Esophagus (tissue), 2 donors: Measurements from ENCODE around the gene OPCML. TPM values are rescaled to one million over a fixed set of nuclear protein-coding genes. Genes with fewer than 3 reads are reported as not detected.

Source experiments
- H3K27ac ChIP-seq, 2 donors: one replicate each; pipeline ENCODE4 v1.5.1; 2013; ENCODE audit warnings: low read depth in 2 of 2, mild to moderate bottlenecking in 2 of 2, inconsistent platforms in 1 of 2, low read length in 1 of 2, moderate library complexity in 1 of 2
- H3K27me3 ChIP-seq, 2 donors: one replicate each; pipeline ENCODE4 v1.6.1; 2013; ENCODE audit warnings: low read length in 2 of 2, control low read depth in 1 of 2, mild to moderate bottlenecking in 1 of 2; ENCODE audit not compliant: insufficient read depth in 2 of 2, control insufficient read depth in 1 of 2
- H3K36me3 ChIP-seq, 2 donors: one replicate each; pipeline ENCODE4 v1.6.1; 2013; ENCODE audit warnings: low read length in 1 of 2; ENCODE audit not compliant: control insufficient read depth in 2 of 2, insufficient read depth in 2 of 2
- H3K4me1 ChIP-seq, 2 donors: one replicate each; pipeline ENCODE4 v1.6.1; 2013; ENCODE audit warnings: low read length in 1 of 2; ENCODE audit not compliant: control insufficient read depth in 2 of 2, insufficient read depth in 2 of 2
- H3K4me3 ChIP-seq, 2 donors: one replicate each; pipeline ENCODE4 v1.5.1; 2013; ENCODE audit warnings: low read length in 2 of 2, mild to moderate bottlenecking in 2 of 2, low read depth in 1 of 2, moderate library complexity in 1 of 2
- H3K9me3 ChIP-seq, 2 donors: one replicate each; pipeline ENCODE4 v1.6.1; 2013; ENCODE audit warnings: mild to moderate bottlenecking in 2 of 2, low read depth in 1 of 2, low read length in 1 of 2, moderate library complexity in 1 of 2; ENCODE audit not compliant: control insufficient read depth in 2 of 2, insufficient read depth in 1 of 2
- WGBS, 2 donors: extraction: QIAGEN DNeasy Blood & Tissue Kit; methylation state at CpG; one replicate each; pipeline ENCODE4 v1.1.7; 2013; 5-methylcytosine and 5-hydroxymethylcytosine counted together
- polyA plus RNA-seq, 2 donors: library from polyadenylated mRNA; stranded (reverse); fragments of 200-250 nt; gene quantifications; one replicate each; pipeline ENCODE4 v1.2.3, GENCODE V29; 2013
- donor health status: healthy with polysubstance abuse.
- donor health status: Bipolar disorder and iron deficiency.

OPCML gene
- under 1 TPM; 0.04 to 0.05 TPM for polyA plus RNA-seq

DNA sequence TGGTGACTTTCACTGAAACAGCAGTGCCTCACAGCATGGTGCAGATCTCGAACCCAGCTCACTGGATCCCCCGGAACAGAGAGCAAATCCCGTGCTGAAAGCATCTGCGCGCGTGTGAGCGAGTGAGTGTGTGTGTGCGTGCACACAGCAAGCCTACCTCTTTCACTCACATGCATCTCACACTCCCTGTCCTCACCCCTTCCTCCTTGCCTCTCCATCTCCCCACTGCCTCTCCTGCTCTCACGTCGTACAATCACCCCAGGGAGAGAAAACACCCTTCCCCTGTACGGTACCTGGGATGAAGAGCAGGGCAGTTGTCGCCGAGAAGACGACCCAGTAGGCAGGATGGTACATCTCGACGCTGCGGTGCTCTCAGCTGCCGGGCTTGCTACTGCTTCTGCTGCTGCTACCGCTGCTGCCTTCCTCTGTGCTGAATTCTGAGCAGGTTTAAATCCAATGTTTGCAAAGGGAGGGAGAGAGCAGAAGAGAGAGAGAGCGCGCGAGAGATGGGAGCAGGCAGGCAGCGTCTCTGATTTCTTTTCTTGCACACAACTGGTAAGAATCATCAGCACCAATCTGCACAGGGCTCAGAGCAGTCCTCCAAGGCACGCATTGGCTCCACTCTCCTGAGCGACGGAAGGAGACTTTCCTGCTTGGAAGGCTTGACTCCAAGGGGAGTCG, at the start of gene OPCML:
OPCML (minus strand) TSS at position 531 of the 681 bp plus-strand sequence.
- Histone ChIP-seq H3K9me3 (no peaks in the 10 kb centered on the region), H3K4me3 (no peak within 1 kb of the TSS), H3K36me3 (no peaks in the 10 kb centered on the region), H3K27me3 (no peaks in the 10 kb centered on the region), H3K27ac (no peak within 1 kb of the TSS), H3K4me1 (peaks cover 0 to 3% of the 10 kb centered on the region in 2 donors)
- WGBS, 2 donors = 4 to 5% methylated on average over 27 of the region's 27 CpGs

DNA sequence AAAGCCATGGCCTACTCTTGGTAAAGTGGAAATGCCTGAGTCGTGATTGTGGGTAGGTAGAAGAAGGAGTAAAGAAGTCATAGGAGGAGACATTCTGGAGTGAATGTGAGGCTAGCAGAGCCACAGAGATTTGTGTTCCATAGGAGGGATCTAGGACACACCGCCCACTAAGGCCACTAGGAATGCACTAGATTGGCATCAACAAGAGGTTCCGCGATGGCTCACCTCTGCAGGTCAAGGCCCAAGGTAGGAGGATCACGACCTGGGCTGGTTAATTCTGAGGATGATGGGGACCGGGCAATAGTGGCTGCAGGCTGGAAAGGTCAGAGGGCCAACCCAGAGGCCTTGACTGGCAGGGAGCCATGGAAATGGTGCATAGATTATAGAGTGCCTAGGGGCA, 48.8 kb upstream of the OPCML start:
- peaks cover 0 to 2% of the 10 kb centered on the region in 2 donors for H3K9me3 ChIP-seq
- H3K27ac ChIP-seq = no peak overlapping the region
- 90 to 91% methylated on average over 6 of the region's 6 CpGs for WGBS, 2 donors
- peaks cover 0 to 2% of the 10 kb centered on the region in 2 donors for H3K4me1 ChIP-seq
- no peaks in the 10 kb centered on the region for H3K27me3 ChIP-seq
- H3K36me3 ChIP-seq = no peaks in the 10 kb centered on the region
- no peak overlapping the region for H3K4me3 ChIP-seq

DNA sequence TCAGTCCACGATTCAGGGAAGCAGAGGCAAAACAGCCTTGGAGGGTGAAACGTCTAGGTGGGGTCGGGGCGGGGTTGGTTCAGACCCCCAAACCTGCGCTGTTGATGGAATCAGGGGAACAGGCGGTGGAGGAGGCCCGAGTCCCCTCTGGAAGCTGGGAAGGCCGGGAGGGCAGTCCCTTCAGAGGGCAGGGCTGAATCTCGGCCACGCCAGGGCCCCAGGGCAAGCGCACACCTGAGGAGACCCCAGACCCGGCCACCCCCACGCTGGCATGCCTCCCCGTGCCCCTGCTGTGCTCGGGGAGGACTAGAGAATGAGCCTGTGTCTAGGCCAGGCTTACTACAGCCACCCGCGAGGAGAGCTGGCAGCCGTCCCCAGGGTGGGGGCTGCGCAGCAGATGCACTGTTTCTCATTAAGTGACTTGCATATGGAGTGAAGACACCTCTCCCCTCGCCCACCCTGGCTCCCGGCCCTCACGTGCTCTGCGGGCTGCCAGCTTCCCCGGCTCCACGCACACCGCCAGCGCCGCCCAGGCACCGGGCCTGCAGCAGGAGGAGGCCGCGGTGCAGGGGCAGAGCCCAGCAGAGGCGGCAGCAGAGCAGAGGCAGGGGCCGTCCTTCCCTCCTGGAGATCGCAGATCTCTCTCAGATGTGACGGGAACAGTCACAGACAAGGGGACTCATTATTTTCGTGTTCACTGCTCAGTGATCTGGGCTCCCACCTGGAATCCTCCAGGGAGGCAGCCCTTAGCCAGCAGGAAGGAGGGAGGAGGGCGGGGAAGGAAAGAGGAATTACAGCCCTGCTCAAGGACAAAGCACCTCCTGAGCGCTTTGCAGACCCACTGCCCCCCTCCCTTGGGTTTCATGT, 47.1 kb upstream of the OPCML start:
- H3K4me3 ChIP-seq = no peak overlapping the region
- 69 to 73% methylated on average over 38 of the region's 38 CpGs for WGBS, 2 donors
- H3K27ac ChIP-seq = no peak overlapping the region
- H3K4me1 ChIP-seq = peaks cover 0 to 2% of the 10 kb centered on the region in 2 donors
- H3K9me3 ChIP-seq = peaks cover 0 to 2% of the 10 kb centered on the region in 2 donors
- no peaks in the 10 kb centered on the region for H3K36me3 ChIP-seq
- no peaks in the 10 kb centered on the region for H3K27me3 ChIP-seq

DNA sequence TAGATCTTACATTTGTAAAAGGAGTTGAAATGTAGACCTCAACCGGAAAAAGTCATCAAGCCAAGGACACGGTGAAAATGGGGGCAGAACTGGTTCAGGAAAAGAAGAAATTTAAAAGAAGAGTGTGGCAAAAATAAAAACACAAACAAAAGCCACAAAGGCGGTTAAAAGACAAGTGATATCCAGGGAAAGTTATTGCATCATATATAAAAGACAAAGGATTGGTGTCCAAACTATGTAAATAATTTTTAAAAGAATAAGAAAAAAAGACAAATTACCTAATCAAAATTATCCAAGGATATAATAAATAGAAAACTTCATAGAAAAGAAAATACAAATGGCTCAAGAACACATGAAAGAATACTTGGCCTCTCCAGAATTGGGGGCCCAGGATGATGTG, 45.1 kb upstream of the OPCML start:
- Histone ChIP-seq H3K27ac (no peak overlapping the region), H3K4me3 (no peak overlapping the region), H3K9me3 (peaks cover 0 to 2% of the 10 kb centered on the region in 2 donors), H3K27me3 (no peaks in the 10 kb centered on the region), H3K36me3 (no peaks in the 10 kb centered on the region), H3K4me1 (peaks cover 0 to 2% of the 10 kb centered on the region in 2 donors)
- WGBS, 2 donors = 92% methylated on average over 3 of the region's 3 CpGs

DNA sequence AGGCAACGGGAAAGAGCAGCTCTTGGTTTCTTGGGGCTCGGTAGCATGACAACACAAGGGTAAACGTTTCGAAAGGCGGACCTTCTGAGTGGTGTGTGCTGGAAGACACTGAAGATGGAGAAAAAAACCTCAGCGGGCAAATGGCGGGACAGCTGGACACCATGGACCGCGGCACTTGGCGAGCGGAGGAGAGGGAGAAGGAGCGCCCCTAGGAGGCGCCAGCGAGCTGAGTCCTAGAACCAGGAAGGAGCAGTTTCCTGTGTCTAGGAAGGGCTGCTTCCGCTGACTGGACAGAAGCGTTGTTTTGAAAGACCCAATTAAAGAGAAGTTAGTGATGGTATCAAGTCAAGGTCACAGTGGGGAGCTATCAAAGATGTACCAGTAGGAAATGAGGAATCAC, 44.0 kb upstream of the OPCML start:
- peaks cover 0 to 2% of the 10 kb centered on the region in 2 donors for H3K4me1 ChIP-seq
- H3K27ac ChIP-seq = no peak overlapping the region
- H3K27me3 ChIP-seq = no peaks in the 10 kb centered on the region
- H3K9me3 ChIP-seq = peaks cover 0 to 2% of the 10 kb centered on the region in 2 donors
- WGBS, 2 donors = 73 to 78% methylated on average over 16 of the region's 16 CpGs
- no peaks in the 10 kb centered on the region for H3K36me3 ChIP-seq
- no peak overlapping the region for H3K4me3 ChIP-seq

DNA sequence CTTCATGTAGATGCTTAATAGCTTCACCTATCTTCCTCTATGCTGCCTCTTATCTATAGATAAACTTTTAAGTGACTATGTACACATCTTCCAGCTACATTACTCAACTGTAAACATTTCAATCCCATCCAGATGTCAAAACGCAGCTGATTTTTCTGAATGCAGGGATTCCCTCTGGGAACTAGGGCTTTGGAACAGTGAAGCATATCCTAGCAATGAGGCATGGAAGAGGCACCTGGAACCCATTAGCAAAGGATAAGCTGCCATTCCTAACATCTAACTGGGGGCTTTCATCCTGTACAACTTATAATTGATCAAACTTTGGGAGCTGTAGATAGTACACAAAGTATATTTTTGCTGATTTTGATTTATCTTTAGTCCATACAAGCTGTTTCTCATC, 40.8 kb upstream of the OPCML start:
- peaks cover 0 to 2% of the 10 kb centered on the region in 2 donors for H3K9me3 ChIP-seq
- WGBS, 2 donors = 49 to 55% methylated on average over 1 of the region's 1 CpG
- no peak overlapping the region for H3K27ac ChIP-seq
- H3K36me3 ChIP-seq = no peaks in the 10 kb centered on the region
- H3K4me1 ChIP-seq = no peaks in the 10 kb centered on the region
- no peaks in the 10 kb centered on the region for H3K27me3 ChIP-seq
- H3K4me3 ChIP-seq = no peak overlapping the region

DNA sequence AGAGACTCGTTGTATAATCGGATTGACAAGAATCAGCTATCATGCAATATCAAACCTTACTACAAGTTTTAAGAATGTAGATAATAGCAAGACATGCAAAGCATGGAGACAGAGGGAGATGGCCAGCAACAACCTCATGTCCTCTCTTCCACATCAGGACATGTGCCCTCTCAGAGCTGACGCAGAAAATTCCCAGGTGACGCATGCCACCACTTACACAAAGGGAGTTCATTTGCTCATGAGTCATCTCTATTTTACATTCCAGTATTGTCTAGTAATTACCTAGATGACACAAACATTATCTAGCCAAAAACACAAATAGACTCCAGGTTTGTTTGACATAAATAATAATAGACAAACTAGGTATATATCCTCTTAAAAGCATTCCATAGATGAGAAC, 38.1 kb upstream of the OPCML start:
- Histone ChIP-seq H3K27me3 (no peaks in the 10 kb centered on the region), H3K4me3 (no peak overlapping the region), H3K27ac (no peak overlapping the region), H3K9me3 (no peaks in the 10 kb centered on the region), H3K36me3 (no peaks in the 10 kb centered on the region), H3K4me1 (no peaks in the 10 kb centered on the region)
- WGBS, 2 donors = 83 to 85% methylated on average over 4 of the region's 4 CpGs

DNA sequence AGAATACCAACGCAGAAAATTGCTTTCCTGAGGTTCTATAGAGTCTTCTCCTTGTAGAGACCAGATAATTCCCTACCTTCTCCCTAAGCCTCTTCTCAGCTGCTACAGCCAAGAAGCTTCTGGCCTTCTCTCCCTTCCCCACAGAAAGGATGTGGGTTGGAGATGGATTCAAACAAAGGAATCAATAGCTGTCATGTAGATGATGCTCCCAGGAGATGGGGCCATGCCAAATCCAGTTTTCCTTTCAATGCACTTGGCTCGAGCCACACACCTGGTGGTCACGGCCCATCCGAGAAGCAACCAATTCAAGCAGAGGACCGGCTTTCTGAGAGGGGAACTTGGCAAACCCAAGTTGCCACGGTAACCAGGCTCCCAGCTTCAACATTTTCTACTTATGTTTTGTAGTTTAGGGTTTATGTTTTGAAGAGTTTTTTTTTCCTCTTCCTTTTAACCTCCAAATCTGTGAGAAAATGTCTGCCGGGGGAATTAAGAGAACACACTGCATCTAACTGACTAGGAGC, 31.3 kb upstream of the OPCML start:
- WGBS, 2 donors = 76 to 77% methylated on average over 7 of the region's 7 CpGs
- no peaks in the 10 kb centered on the region for H3K9me3 ChIP-seq
- H3K36me3 ChIP-seq = no peaks in the 10 kb centered on the region
- no peak overlapping the region for H3K4me3 ChIP-seq
- H3K27me3 ChIP-seq = peaks cover 0 to 6% of the 10 kb centered on the region in 2 donors
- H3K27ac ChIP-seq = no peak overlapping the region
- H3K4me1 ChIP-seq = no peaks in the 10 kb centered on the region

DNA sequence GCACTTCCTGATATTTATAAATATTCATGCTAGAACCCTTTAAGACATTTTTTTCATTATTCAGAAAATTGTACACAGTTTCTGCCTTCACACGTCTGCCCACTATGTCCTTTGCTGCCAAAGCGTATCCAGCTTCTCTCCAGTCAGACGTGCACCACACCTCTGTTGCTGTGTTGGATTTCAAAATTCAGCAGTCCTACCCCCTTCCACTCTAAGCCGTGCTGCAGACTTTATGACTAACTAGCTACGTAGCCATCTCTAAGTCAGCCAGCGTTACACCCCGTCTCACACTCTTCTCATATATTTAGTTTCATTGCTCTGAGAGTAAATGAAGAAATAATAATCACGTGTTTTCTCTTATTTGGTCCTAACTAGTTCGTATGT, 28.2 kb upstream of the OPCML start:
- Histone ChIP-seq H3K4me3 (no peak overlapping the region), H3K27me3 (peaks cover 0 to 6% of the 10 kb centered on the region in 2 donors), H3K36me3 (no peaks in the 10 kb centered on the region), H3K4me1 (no peaks in the 10 kb centered on the region), H3K27ac (no peak overlapping the region), H3K9me3 (no peaks in the 10 kb centered on the region)
- WGBS, 2 donors = 53 to 56% methylated on average over 9 of the region's 9 CpGs
